ENCODE data around the gene PPFIBP2. TPM values are rescaled to one million over a fixed set of nuclear protein-coding genes. Genes with fewer than 3 reads are reported as not detected.
A peak's percentile ranks its signal among the peaks of the same experiment; 100 is the strongest.

Gene PPFIBP2
- total and polyA plus RNA-seq, 2 of the 13 experiments (the other 11 are each of a cell fraction or from before 2014, with no cell fraction given): 15.0 to 52.5 TPM

GRCh38 chr11:7573558-7574296, 59.9 kb downstream of the PPFIBP2 start (continued):
- TF ChIP-seq BRF2 (CRISPR knock-in tag; IDR thresholded peaks at IDR 0.05) (no peak), ZKSCAN8 (CRISPR knock-in tag; IDR thresholded peaks at IDR 0.05; ENCODE audit: borderline replicate concordance) (peak; percentile 71; the same call in 1 of the 2 replicates), E2F1 (CRISPR knock-in tag; IDR thresholded peaks at IDR 0.05) (no peak), ATF3 (CRISPR knock-in tag; IDR thresholded peaks at IDR 0.05) (no peak; the same call in 1 of the 2 replicates), HDAC1 (CRISPR knock-in tag; IDR thresholded peaks at IDR 0.05) (peak; percentile 45), RAD51 (IDR thresholded peaks at IDR 0.05; ENCODE audit: borderline replicate concordance) (peak; percentile 86), HHEX (CRISPR knock-in tag; IDR thresholded peaks at IDR 0.05) (0 out of 2 replicates have a peak, but pooled peaks have one; percentile 15), SAP130 (CRISPR knock-in tag; IDR thresholded peaks at IDR 0.05; ENCODE audit: low read depth) (peak; percentile 81), MEIS2 (CRISPR knock-in tag; IDR thresholded peaks at IDR 0.05) (no peak), ATF7 (IDR thresholded peaks at IDR 0.05) (no peak), ATF7 (CRISPR knock-in tag; IDR thresholded peaks at IDR 0.05) (peak; percentile 61; the same call in 1 of the 2 replicates), SRSF9 (IDR thresholded peaks at IDR 0.05; ENCODE audit: borderline replicate concordance, insufficient read depth, low read depth, low read length, poor library complexity, severe bottlenecking) (no peak), MYPOP (CRISPR knock-in tag; IDR thresholded peaks at IDR 0.05) (peak; percentile 55; the same call in 1 of the 2 replicates), ZNF468 (CRISPR knock-in tag; IDR thresholded peaks at IDR 0.05) (no peak), ZNF574 (CRISPR knock-in tag; IDR thresholded peaks at IDR 0.05) (peak; percentile 41), CBX1 (IDR thresholded peaks at IDR 0.05; ENCODE audit: low read depth) (no peak), ZNF136 (CRISPR knock-in tag; IDR thresholded peaks at IDR 0.05; ENCODE audit: low read depth) (0 out of 2 replicates have a peak, but pooled peaks have one; percentile 29), FOXK1 (CRISPR knock-in tag; IDR thresholded peaks at IDR 0.05; ENCODE audit: borderline replicate concordance, low read depth) (peak; percentile 23; the same call in 1 of the 2 replicates), XRCC5 (optimal IDR thresholded peaks at IDR 0.05; ENCODE audit: low read length) (peak; percentile 54), ZNF225 (CRISPR knock-in tag; IDR thresholded peaks at IDR 0.05) (no peak), MLX (CRISPR knock-in tag; IDR thresholded peaks at IDR 0.05) (peak; percentile 92)
